Activated T-cell treated with anti-CD3 and anti-CD28 coated beads for 4 hours (primary cell): ENCODE measurements around the gene ZSCAN4.
A peak's percentile ranks its signal among the peaks of the same experiment; 100 is the strongest.

Source experiments
- DNase-seq: peaks from one replicate; pipeline ENCODE4 v3.0.0-alpha.2; 2020

The ZSCAN4 gene

GRCh38 chr19:57668635-57669034 is at the start of gene ZSCAN4:
TSS of gene ZSCAN4 (plus strand) at chr19:57668935. CDS start at chr19:57676146, 7,211 bp downstream.
- no peak for DNase-seq

GRCh38 chr19:57620673-57621348 is 47.9 kb upstream of the ZSCAN4 start:
- no peak for DNase-seq

GRCh38 chr19:57623091-57623490 is 45.6 kb upstream of the ZSCAN4 start:
- no peak for DNase-seq

GRCh38 chr19:57632987-57633831 is 35.5 kb upstream of the ZSCAN4 start, which contains the start of gene ZNF211:
TSS of gene ZNF211 (plus strand) at chr19:57633168. CDS start at chr19:57633347, 179 bp downstream.
- peak; percentile 78 for DNase-seq

GRCh38 chr19:57633832-57634131 is 35.0 kb upstream of the ZSCAN4 start:
- DNase-seq, result no peak

- DNase-seq, result no peak
Observed at GRCh38 chr19:57637379-57637778, 31.4 kb upstream of the ZSCAN4 start.

GRCh38 chr19:57641715-57642234 is 27.0 kb upstream of the ZSCAN4 start:
- DNase-seq, result no peak

- DNase-seq, result no peak
Observed at GRCh38 chr19:57642396-57643046, 26.2 kb upstream of the ZSCAN4 start.

GRCh38 chr19:57643734-57644133 is 25.0 kb upstream of the ZSCAN4 start:
- no peak for DNase-seq

- DNase-seq, result no peak
Observed at GRCh38 chr19:57648331-57649003, 20.3 kb upstream of the ZSCAN4 start.

- DNase-seq, result no peak
Observed at GRCh38 chr19:57651654-57651996, 17.1 kb upstream of the ZSCAN4 start.

GRCh38 chr19:57653689-57654088 is 15.0 kb upstream of the ZSCAN4 start:
- no peak for DNase-seq

- DNase-seq, result no peak
Observed at GRCh38 chr19:57655443-57655842, 13.3 kb upstream of the ZSCAN4 start.

- no peak for DNase-seq
Observed at GRCh38 chr19:57656346-57656745, 12.4 kb upstream of the ZSCAN4 start.

- DNase-seq, result no peak
Observed at GRCh38 chr19:57664269-57665127, 4.2 kb upstream of the ZSCAN4 start.

- no peak for DNase-seq
Observed at GRCh38 chr19:57665261-57665806, 3.4 kb upstream of the ZSCAN4 start.

GRCh38 chr19:57667228-57667627 is 1.5 kb upstream of the ZSCAN4 start:
- no peak for DNase-seq

GRCh38 chr19:57671124-57671895 is 2.6 kb downstream of the ZSCAN4 start:
- no peak for DNase-seq

GRCh38 chr19:57672466-57672865 is 3.7 kb downstream of the ZSCAN4 start:
- no peak for DNase-seq

- no peak for DNase-seq
Observed at GRCh38 chr19:57675881-57676280, 7.1 kb downstream of the ZSCAN4 start.

- no peak for DNase-seq
Observed at GRCh38 chr19:57682226-57682766, 13.6 kb downstream of the ZSCAN4 start.
